Prostate gland (tissue), 2 donors: ENCODE results near the gene ABCA10. TPM values are rescaled to one million over a fixed set of nuclear protein-coding genes. Genes with fewer than 3 reads are reported as not detected.
"Not testable (repeated sequence)": the region's sequence is repeated elsewhere in the genome, so short reads cannot be mapped to it uniquely, and the experiment has no call there.

ENCODE experiments used
- DNase-seq: peaks from one replicate; pipeline ENCODE4 v3.0.0-alpha.2; 2019; ENCODE audit warnings: low spot score
- H3K27ac ChIP-seq, 2 donors: fragments of 200-600 bp; sonication (generic); 2 replicates each; pipeline ENCODE4 v1.5.1; 2017 to 2019
- H3K27me3 ChIP-seq: fragments of 200-600 bp; sonication (generic); replicated peaks from 2 replicates; pipeline ENCODE4 v1.5.1; 2019; ENCODE audit not compliant: insufficient read depth
- H3K36me3 ChIP-seq, 2 donors: fragments of 200-600 bp; sonication (generic); 1 replicate in 1 of 2; 2 replicates in 1 of 2; pipeline versions ENCODE4 v1.5.1 to v1.8.1; 2017 to 2019
- H3K4me1 ChIP-seq: fragments of 200-600 bp; sonication (generic); replicated peaks from 2 replicates; pipeline ENCODE4 v1.5.1; 2019
- H3K4me3 ChIP-seq, 2 donors: fragments of 200-600 bp; sonication (generic); 2 replicates each; pipeline ENCODE4 v1.5.1; 2017 to 2019
- H3K9me3 ChIP-seq: fragments of 200-600 bp; sonication (generic); 2 replicates; pipeline ENCODE4 v1.5.1; 2017
- CTCF ChIP-seq, 4 experiments: fragments of 200-600 bp in 2 of 4; fragments of 450-650 bp in 2 of 4; sonication (generic) in 2 of 4; IDR thresholded peaks; 1 replicate in 3 of 4; 2 replicates in 1 of 4; pipeline ENCODE4 v1.5.1; 2016 to 2019; ENCODE audit warnings: antibody characterized with exemption in 4 of 4, mild to moderate bottlenecking in 2 of 4, moderate library complexity in 2 of 4
- POLR2A ChIP-seq: fragments of 450-650 bp; IDR thresholded peaks from one replicate; pipeline ENCODE4 v1.6.1; 2016; ENCODE audit warnings: antibody characterized with exemption, mild to moderate bottlenecking
- POLR2AphosphoS5 ChIP-seq: sonication (generic); formaldehyde crosslinking; IDR thresholded peaks from one replicate; pipeline ENCODE4 v1.6.1; 2017; ENCODE audit warnings: antibody characterized with exemption
- WGBS: methylation state at CpG from one replicate; pipeline ENCODE4 v1.1.5; 2018; 5-methylcytosine and 5-hydroxymethylcytosine counted together
- intact Hi-C: fragments of 100-400 bp; cut with DNase I; formaldehyde crosslinking; loops from one replicate; pipeline ENCODE4 v1.14.2; 2022
- total RNA-seq, 2 donors: library from RNA; depleted of rRNA; stranded (reverse); fragments of >200 nt; gene quantifications; one replicate each; pipeline ENCODE4 v1.1.0, GENCODE V29; 2016

ABCA10 gene
- total RNA-seq = 1 to 10 TPM in 1 of 2 donors, under 1 TPM in 1; 0.59 to 6.6 TPM

GRCh38 chr17:69228576-69228975 lies at the start of gene ABCA10:
Gene ABCA10, minus strand, starts transcription at chr17:69228824. Its CDS starts 3,466 bp downstream, at chr17:69225358.
- Histone ChIP-seq H3K27me3 (no peaks in the 10 kb centered on the region), H3K36me3 (no peaks in the 10 kb centered on the region), H3K4me3 (no peak within 1 kb of the TSS), H3K27ac (no peak within 1 kb of the TSS), H3K4me1 (no peaks in the 10 kb centered on the region), H3K9me3 (no peaks in the 10 kb centered on the region)
- WGBS = 62% methylated on average over 1 of the region's 1 CpG
- TF ChIP-seq POLR2A (no peak), CTCF (IDR thresholded peaks at IDR 0.05) (no peak), POLR2AphosphoS5 (no peak)
- DNase-seq = no peak
- intact Hi-C loops = no loop called here

- WGBS = 94% methylated on average over 4 of the region's 4 CpGs
- intact Hi-C loops = not testable (repeated sequence)
Observed at GRCh38 chr17:69276279-69276678, 47.7 kb upstream of the ABCA10 start.

GRCh38 chr17:69275751-69276150 lies 47.1 kb upstream of the ABCA10 start:
- H3K36me3 ChIP-seq = no peaks in the 10 kb centered on the region
- no peaks in the 10 kb centered on the region for H3K4me1 ChIP-seq
- no peaks in the 10 kb centered on the region for H3K27me3 ChIP-seq
- TF ChIP-seq CTCF (IDR thresholded peaks at IDR 0.05) (no peak), POLR2AphosphoS5 (no peak), POLR2A (no peak)
- H3K9me3 ChIP-seq = no peaks in the 10 kb centered on the region
- DNase-seq = no peak
- H3K27ac ChIP-seq = no peak overlapping the region
- intact Hi-C loops = no loop called here
- no peak overlapping the region for H3K4me3 ChIP-seq
- WGBS = 95% methylated on average over 4 of the region's 4 CpGs

More at GRCh38 chr17:69276279-69276678, 47.7 kb upstream of the ABCA10 start:
- not testable (repeated sequence) for H3K4me1 ChIP-seq, H3K27ac ChIP-seq, H3K4me3 ChIP-seq, H3K9me3 ChIP-seq, H3K36me3 ChIP-seq, H3K27me3 ChIP-seq, DNase-seq

- no peaks in the 10 kb centered on the region for H3K9me3 ChIP-seq
- intact Hi-C loops = no loop called here
Observed at GRCh38 chr17:69271023-69271422, 42.4 kb upstream of the ABCA10 start.

GRCh38 chr17:69269131-69269998 lies 40.7 kb upstream of the ABCA10 start:
- no peak for DNase-seq
- no peaks in the 10 kb centered on the region for H3K27me3 ChIP-seq
- H3K9me3 ChIP-seq = no peaks in the 10 kb centered on the region
- H3K4me3 ChIP-seq = no peak overlapping the region
- H3K4me1 ChIP-seq = no peaks in the 10 kb centered on the region
- TF ChIP-seq POLR2AphosphoS5 (no peak), POLR2A (no peak), CTCF (IDR thresholded peaks at IDR 0.05) (no peak)
- intact Hi-C loops = no loop called here
- 78% methylated on average over 6 of the region's 6 CpGs for WGBS
- H3K36me3 ChIP-seq = no peaks in the 10 kb centered on the region
- H3K27ac ChIP-seq = no peak overlapping the region

More at GRCh38 chr17:69271023-69271422, 42.4 kb upstream of the ABCA10 start:
- TF ChIP-seq POLR2A (no peak), CTCF (IDR thresholded peaks at IDR 0.05) (no peak), POLR2AphosphoS5 (no peak)
- 73% methylated on average over 7 of the region's 7 CpGs for WGBS
- Histone ChIP-seq H3K4me1 (no peaks in the 10 kb centered on the region), H3K36me3 (no peaks in the 10 kb centered on the region), H3K27me3 (no peaks in the 10 kb centered on the region), H3K27ac (no peak overlapping the region), H3K4me3 (no peak overlapping the region)
- no peak for DNase-seq
